Osteoblast (primary cell): ENCODE results near the gene ZKSCAN2. TPM values are rescaled to one million over a fixed set of nuclear protein-coding genes. Genes with fewer than 3 reads are reported as not detected.
A peak's percentile ranks its signal among the peaks of the same experiment; 100 is the strongest.

ENCODE experiments used
- DNase-seq: peaks from one replicate; pipeline ENCODE4 v3.0.0; 2011; ENCODE audit warnings: low spot score, mixed read lengths; ENCODE audit not compliant: insufficient read length; ENCODE audit errors: missing footprints
- H2AFZ ChIP-seq: 2 replicates; pipeline ENCODE4 v1.6.0; 2011; ENCODE audit warnings: mild to moderate bottlenecking, low read length
- H3K27ac ChIP-seq: 2 replicates; pipeline ENCODE4 v1.5.1; 2011; ENCODE audit warnings: mild to moderate bottlenecking, low read depth, low read length, moderate library complexity
- H3K27me3 ChIP-seq: 2 replicates; pipeline ENCODE4 v1.6.0; 2012; ENCODE audit warnings: mild to moderate bottlenecking, control low read depth, inconsistent platforms, low read length, moderate library complexity; ENCODE audit not compliant: insufficient read depth
- H3K36me3 ChIP-seq: 2 replicates; pipeline ENCODE4 v1.5.1; 2011; ENCODE audit warnings: mild to moderate bottlenecking, low read length, control low read depth, moderate library complexity; ENCODE audit not compliant: insufficient read depth
- H3K4me1 ChIP-seq: 2 replicates; pipeline ENCODE4 v1.5.1; 2011; ENCODE audit warnings: mild to moderate bottlenecking, low read length, control low read depth, moderate library complexity; ENCODE audit not compliant: insufficient read depth
- H3K4me2 ChIP-seq: 2 replicates; pipeline ENCODE4 v1.6.0; 2011; ENCODE audit warnings: mild to moderate bottlenecking, low read length; ENCODE audit not compliant: insufficient read depth
- H3K4me3 ChIP-seq: fragments of 200-600 bp; sonication (generic); 3 replicates; pipeline ENCODE4 v1.5.1; 2012; ENCODE audit warnings: mild to moderate bottlenecking, low read length, inconsistent platforms; ENCODE audit not compliant: insufficient read depth
- H3K79me2 ChIP-seq: 2 replicates; pipeline ENCODE4 v1.6.0; 2012; ENCODE audit warnings: mild to moderate bottlenecking, low read length, control low read depth, inconsistent platforms; ENCODE audit not compliant: insufficient read depth
- H3K9me3 ChIP-seq: 2 replicates; pipeline ENCODE4 v1.5.1; 2011; ENCODE audit warnings: low read depth, low read length, control low read depth
- H4K20me1 ChIP-seq: 2 replicates; pipeline ENCODE4 v1.6.0; 2012; ENCODE audit warnings: mild to moderate bottlenecking, low read length, control low read depth; ENCODE audit not compliant: insufficient read depth
- CTCF ChIP-seq: IDR thresholded peaks from 2 replicates; pipeline ENCODE4 v1.5.1; 2011; ENCODE audit warnings: mild to moderate bottlenecking, low read depth, low read length, moderate library complexity; ENCODE audit errors: extremely low read depth
- total RNA-seq: library from RNA; depleted of rRNA; stranded (reverse); fragments of >200 nt; gene quantifications from 2 replicates; pipeline ENCODE4 v1.2.3, GENCODE V29; 2012

Gene ZKSCAN2
- total RNA-seq, 1 donor, result 8.0 TPM

GRCh38 chr16:25212636-25213035 lies 45.0 kb downstream of the ZKSCAN2 start:
- Histone ChIP-seq H3K4me1 (peaks cover 7% of the 10 kb centered on the region), H2AFZ (no peak overlapping the region), H3K36me3 (no peaks in the 10 kb centered on the region), H3K4me3 (no peak overlapping the region), H3K27me3 (peaks cover 5% of the 10 kb centered on the region), H4K20me1 (no peaks in the 10 kb centered on the region), H3K9me3 (no peaks in the 10 kb centered on the region), H3K4me2 (no peak overlapping the region), H3K79me2 (no peaks in the 10 kb centered on the region), H3K27ac (no peak overlapping the region)
- no peak for TF ChIP-seq CTCF
- DNase-seq, result peak; percentile 58

GRCh38 chr16:25210758-25211157 lies 46.9 kb downstream of the ZKSCAN2 start:
- no peaks in the 10 kb centered on the region for H3K36me3 ChIP-seq
- H3K79me2 ChIP-seq, result no peaks in the 10 kb centered on the region
- TF ChIP-seq CTCF, result no peak
- no peak overlapping the region for H3K4me3 ChIP-seq
- no peak overlapping the region for H3K27ac ChIP-seq
- H3K27me3 ChIP-seq, result peaks cover 5% of the 10 kb centered on the region
- peaks cover 7% of the 10 kb centered on the region for H3K4me1 ChIP-seq
- no peaks in the 10 kb centered on the region for H3K9me3 ChIP-seq
- no peaks in the 10 kb centered on the region for H4K20me1 ChIP-seq
- H3K4me2 ChIP-seq, result peak overlapping the region; percentile 55
- H2AFZ ChIP-seq, result no peak overlapping the region
- peak; percentile 84 for DNase-seq

GRCh38 chr16:25199457-25199856 lies 58.2 kb downstream of the ZKSCAN2 start:
- no peaks in the 10 kb centered on the region for H4K20me1 ChIP-seq
- no peak overlapping the region for H3K4me3 ChIP-seq
- TF ChIP-seq CTCF, result no peak
- H2AFZ ChIP-seq, result no peak overlapping the region
- H3K27me3 ChIP-seq, result no peaks in the 10 kb centered on the region
- H3K36me3 ChIP-seq, result no peaks in the 10 kb centered on the region
- H3K4me1 ChIP-seq, result no peaks in the 10 kb centered on the region
- no peak for DNase-seq
- H3K27ac ChIP-seq, result no peak overlapping the region
- no peak overlapping the region for H3K4me2 ChIP-seq
- H3K79me2 ChIP-seq, result no peaks in the 10 kb centered on the region
- no peaks in the 10 kb centered on the region for H3K9me3 ChIP-seq

GRCh38 chr16:25198021-25198420 lies 59.6 kb downstream of the ZKSCAN2 start:
- DNase-seq, result peak; percentile 81

More at GRCh38 chr16:25198021-25198420, 59.6 kb downstream of the ZKSCAN2 start:
- no peaks in the 10 kb centered on the region for H4K20me1 ChIP-seq
- no peak overlapping the region for H3K4me3 ChIP-seq
- no peaks in the 10 kb centered on the region for H3K4me1 ChIP-seq
- no peak overlapping the region for H3K4me2 ChIP-seq
- no peak overlapping the region for H2AFZ ChIP-seq
- H3K27ac ChIP-seq, result no peak overlapping the region
- no peaks in the 10 kb centered on the region for H3K27me3 ChIP-seq
- no peaks in the 10 kb centered on the region for H3K9me3 ChIP-seq
- no peaks in the 10 kb centered on the region for H3K79me2 ChIP-seq
- no peaks in the 10 kb centered on the region for H3K36me3 ChIP-seq
- no peak for TF ChIP-seq CTCF
